GM13976 (cell line): Measurements from ENCODE around the gene CNNM4.

Source experiments
- DNase-seq: peaks from one replicate; pipeline ENCODE4 v3.0.0; 2012; ENCODE audit warnings: low spot score
- in situ Hi-C: fragments of 300-500 bp; cut with MboI; formaldehyde crosslinking; loops from one replicate; pipeline ENCODE4 v1.12.0; 2022; ENCODE audit warnings: low sequenced_read_pairs, mixed read lengths, inconsistent platforms; ENCODE audit not compliant: unreplicated experiment
- TF ChIP-seq, protein P1 (sequence below): IDR thresholded peaks from 2 replicates; pipeline ENCODE4 v1.5.1; 2012; ENCODE audit warnings: borderline replicate concordance, mild to moderate bottlenecking; ENCODE audit not compliant: insufficient read depth; ENCODE audit errors: extremely low read depth, missing control alignments, control extremely low read depth

The CNNM4 gene

GRCh38 chr2:96729748-96730147 lies 31.0 kb upstream of the CNNM4 start:
- TF ChIP-seq, protein P1, sequence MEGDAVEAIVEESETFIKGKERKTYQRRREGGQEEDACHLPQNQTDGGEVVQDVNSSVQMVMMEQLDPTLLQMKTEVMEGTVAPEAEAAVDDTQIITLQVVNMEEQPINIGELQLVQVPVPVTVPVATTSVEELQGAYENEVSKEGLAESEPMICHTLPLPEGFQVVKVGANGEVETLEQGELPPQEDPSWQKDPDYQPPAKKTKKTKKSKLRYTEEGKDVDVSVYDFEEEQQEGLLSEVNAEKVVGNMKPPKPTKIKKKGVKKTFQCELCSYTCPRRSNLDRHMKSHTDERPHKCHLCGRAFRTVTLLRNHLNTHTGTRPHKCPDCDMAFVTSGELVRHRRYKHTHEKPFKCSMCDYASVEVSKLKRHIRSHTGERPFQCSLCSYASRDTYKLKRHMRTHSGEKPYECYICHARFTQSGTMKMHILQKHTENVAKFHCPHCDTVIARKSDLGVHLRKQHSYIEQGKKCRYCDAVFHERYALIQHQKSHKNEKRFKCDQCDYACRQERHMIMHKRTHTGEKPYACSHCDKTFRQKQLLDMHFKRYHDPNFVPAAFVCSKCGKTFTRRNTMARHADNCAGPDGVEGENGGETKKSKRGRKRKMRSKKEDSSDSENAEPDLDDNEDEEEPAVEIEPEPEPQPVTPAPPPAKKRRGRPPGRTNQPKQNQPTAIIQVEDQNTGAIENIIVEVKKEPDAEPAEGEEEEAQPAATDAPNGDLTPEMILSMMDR = no peak
- no peak for DNase-seq
- in situ Hi-C loops = no loop called here

- in situ Hi-C loops = no loop called here
- DNase-seq = no peak
- TF ChIP-seq, protein P1 = no peak
Measured at GRCh38 chr2:96730212-96730611, 30.5 kb upstream of the CNNM4 start.

DNA sequence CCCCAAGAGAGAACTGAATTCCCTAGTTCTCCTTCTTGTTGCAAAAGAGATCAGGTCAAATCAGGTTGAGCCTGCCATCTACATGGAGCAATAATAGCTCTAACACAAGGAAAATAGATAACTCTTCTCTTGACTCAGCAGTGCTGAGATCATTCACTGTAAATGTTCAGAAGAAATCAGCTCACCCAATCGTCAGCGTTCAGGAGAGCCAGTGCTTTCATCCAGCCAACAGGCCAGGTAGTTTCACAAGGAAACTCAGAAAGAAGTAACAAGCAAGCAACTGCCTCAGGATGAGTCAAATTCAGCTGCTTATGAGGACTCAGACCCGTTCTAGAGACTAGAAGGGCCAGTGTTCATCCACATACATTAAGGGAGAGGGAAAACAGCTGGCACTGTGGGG lies 26.8 kb upstream of the CNNM4 start:
- no peak for DNase-seq
- in situ Hi-C loops = no loop called here
- TF ChIP-seq, protein P1 = no peak

- TF ChIP-seq, protein P1 = no peak
- DNase-seq = no peak
- in situ Hi-C loops = no loop called here
Measured at GRCh38 chr2:96734880-96735583, 25.7 kb upstream of the CNNM4 start.

GRCh38 chr2:96737251-96737650 lies 23.5 kb upstream of the CNNM4 start:
- DNase-seq = no peak
- TF ChIP-seq, protein P1 = no peak

DNA sequence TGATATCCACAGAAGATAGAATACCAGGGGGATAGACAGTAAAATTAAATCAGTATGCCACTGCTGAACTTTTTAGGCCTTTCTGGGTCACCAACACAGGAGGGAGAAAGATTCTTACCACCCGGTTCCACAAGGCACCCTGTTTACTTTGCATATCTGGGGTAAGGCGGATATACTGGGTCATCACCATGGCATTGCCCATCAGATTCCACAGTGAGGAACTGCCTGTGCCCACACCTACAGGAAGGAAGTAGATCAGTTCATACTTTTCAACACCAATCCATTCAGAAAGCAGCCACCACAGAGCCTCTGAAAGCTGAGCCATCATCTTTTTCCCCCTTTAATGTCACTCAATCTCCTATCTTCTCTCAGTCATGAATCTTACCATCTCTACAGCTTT lies 22.9 kb upstream of the CNNM4 start:
- in situ Hi-C loops = no loop called here
- TF ChIP-seq, protein P1 = no peak
- DNase-seq = no peak

More at GRCh38 chr2:96737251-96737650, 23.5 kb upstream of the CNNM4 start:
- in situ Hi-C loops = no loop called here
